Stomach (tissue), 4 donors: ENCODE results near the gene SLC9A4.

Experiments used
- EP300 ChIP-seq: sonication (generic); formaldehyde crosslinking; IDR thresholded peaks from one replicate; pipeline ENCODE4 v1.6.1; 2017; ENCODE audit warnings: antibody characterized with exemption
- POLR2AphosphoS5 ChIP-seq, 3 donors: sonication (generic); formaldehyde crosslinking; IDR thresholded peaks; one replicate each; pipeline ENCODE4 v1.6.1; 2016; ENCODE audit warnings: antibody characterized with exemption in 3 of 3
- TF ChIP-seq, protein P1 (sequence below), 7 experiments: fragments of 450-650 bp in 4 of 7; fragments of 200-600 bp in 3 of 7; sonication (generic) in 3 of 7; IDR thresholded peaks; one replicate each; pipeline ENCODE4 v1.5.1; 2016 to 2019; ENCODE audit warnings: antibody characterized with exemption in 7 of 7, control low read depth in 2 of 7, mild to moderate bottlenecking in 1 of 7

- TF ChIP-seq, protein P1, sequence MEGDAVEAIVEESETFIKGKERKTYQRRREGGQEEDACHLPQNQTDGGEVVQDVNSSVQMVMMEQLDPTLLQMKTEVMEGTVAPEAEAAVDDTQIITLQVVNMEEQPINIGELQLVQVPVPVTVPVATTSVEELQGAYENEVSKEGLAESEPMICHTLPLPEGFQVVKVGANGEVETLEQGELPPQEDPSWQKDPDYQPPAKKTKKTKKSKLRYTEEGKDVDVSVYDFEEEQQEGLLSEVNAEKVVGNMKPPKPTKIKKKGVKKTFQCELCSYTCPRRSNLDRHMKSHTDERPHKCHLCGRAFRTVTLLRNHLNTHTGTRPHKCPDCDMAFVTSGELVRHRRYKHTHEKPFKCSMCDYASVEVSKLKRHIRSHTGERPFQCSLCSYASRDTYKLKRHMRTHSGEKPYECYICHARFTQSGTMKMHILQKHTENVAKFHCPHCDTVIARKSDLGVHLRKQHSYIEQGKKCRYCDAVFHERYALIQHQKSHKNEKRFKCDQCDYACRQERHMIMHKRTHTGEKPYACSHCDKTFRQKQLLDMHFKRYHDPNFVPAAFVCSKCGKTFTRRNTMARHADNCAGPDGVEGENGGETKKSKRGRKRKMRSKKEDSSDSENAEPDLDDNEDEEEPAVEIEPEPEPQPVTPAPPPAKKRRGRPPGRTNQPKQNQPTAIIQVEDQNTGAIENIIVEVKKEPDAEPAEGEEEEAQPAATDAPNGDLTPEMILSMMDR (IDR thresholded peaks at IDR 0.05), result no peak
- no peak for TF ChIP-seq EP300
- no peak for TF ChIP-seq POLR2AphosphoS5 (IDR thresholded peaks at IDR 0.05)
Observed at GRCh38 chr2:102506743-102507142, 33.7 kb downstream of the SLC9A4 start.
